ENCODE results near the gene FGA.

- TF ChIP-seq CTCF (IDR thresholded peaks at IDR 0.05) = no peak
- no peak for TF ChIP-seq ZFX (IDR thresholded peaks at IDR 0.05; ENCODE audit: borderline replicate concordance)
Measured at GRCh38 chr4:154604696-154605200, 14.2 kb upstream of the FGA start.

All from 22Rv1 (cell line).